Activated naive CD8-positive, alpha-beta T cell treated with anti-CD3 and anti-CD28 coated beads, Interleukin-2, amount 10 ng/mL, durations not matched to agents 7 days and 5 days (primary cell): ENCODE data around the gene P4HTM. TPM values are rescaled to one million over a fixed set of nuclear protein-coding genes. Genes with fewer than 3 reads are reported as not detected.

ENCODE experiments used
- ATAC-seq: fragments of 150-1000 bp; cut with Tn5 transposase; one replicate; pipeline ENCODE4 v1.10.0; 2021; ENCODE audit warnings: low read depth, moderate library complexity
- POLR2A ChIA-PET: fragments of 350-600 bp; sonication (Branson Sonifier 250); formaldehyde crosslinking; loops from one replicate; lab custom pipeline; 2021; ENCODE audit warnings: antibody characterized with exemption; lab: Charles Lee
- DNase-seq: peaks from one replicate; pipeline ENCODE4 v3.0.0; 2021
- H3K27ac Mint-ChIP-seq: one replicate; pipeline ENCODE4 v1.8.0; 2022; ENCODE audit warnings: mild to moderate bottlenecking, mixed read lengths
- H3K27me3 Mint-ChIP-seq: one replicate; pipeline ENCODE4 v1.8.0; 2022; ENCODE audit warnings: mild to moderate bottlenecking, moderate library complexity, mixed read lengths
- H3K36me3 Mint-ChIP-seq: one replicate; pipeline ENCODE4 v1.8.0; 2021; ENCODE audit warnings: mild to moderate bottlenecking, mixed read lengths
- H3K4me1 Mint-ChIP-seq: one replicate; pipeline ENCODE4 v1.8.0; 2021; ENCODE audit warnings: mixed read lengths
- H3K4me3 Mint-ChIP-seq: one replicate; pipeline ENCODE4 v1.8.0; 2022; ENCODE audit warnings: mild to moderate bottlenecking, moderate library complexity, mixed read lengths
- H3K9me3 Mint-ChIP-seq: one replicate; pipeline ENCODE4 v1.8.0; 2021; ENCODE audit warnings: mixed read lengths
- microRNA-seq: library from miRNA; unstranded; fragments of <30 nt; microRNA quantifications from one replicate; pipeline ENCODE4 v1.2.0, GENCODE V29; 2022
- total RNA-seq, 2 experiments: library from RNA; stranded (reverse); gene quantifications; one replicate each; pipeline ENCODE4 v1.2.3, GENCODE V29; 2021

The P4HTM gene
- total RNA-seq, 2 experiments from 2014 or later, result 57.4 to 57.7 TPM

DNA sequence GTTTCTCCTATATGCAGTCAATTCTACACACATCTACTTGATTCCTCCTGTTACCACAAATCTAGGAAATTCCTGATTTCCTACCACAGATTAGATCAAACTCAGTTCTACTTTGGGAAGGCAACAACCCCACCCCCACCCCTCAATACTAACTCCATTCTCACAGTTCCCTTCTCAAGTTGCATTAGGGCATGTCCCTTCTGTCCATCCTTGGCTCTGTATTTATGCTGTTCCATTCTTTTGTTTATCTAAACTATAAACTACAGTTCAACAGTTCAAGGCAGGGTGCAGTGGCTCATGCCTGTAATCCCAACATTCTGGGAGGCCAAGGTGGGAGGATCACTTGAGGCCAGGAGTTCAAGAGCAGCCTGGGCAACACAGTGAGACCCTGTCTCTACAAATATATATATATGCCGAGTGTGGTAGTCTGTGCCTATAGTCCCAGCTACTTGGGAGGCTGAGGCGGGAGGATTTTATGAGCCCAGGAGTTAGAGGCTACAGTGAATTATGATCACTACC lies 64.4 kb downstream of the P4HTM start:
- Mint-ChIP-seq H3K27ac (peak overlapping the region; percentile 19), H3K4me3 (no peak overlapping the region), H3K36me3 (peaks cover 21% of the 10 kb centered on the region), H3K9me3 (no peaks in the 10 kb centered on the region), H3K27me3 (no peaks in the 10 kb centered on the region), H3K4me1 (peaks cover 2% of the 10 kb centered on the region)
- ATAC-seq (no peak), DNase-seq (no peak)
- POLR2A ChIA-PET, result no interaction called here

Small RNA genes within 50 kb of the gene (microRNA-seq; reads per million reads assigned to microRNA genes)
- gene MIR191, result 16,445 reads per million, percentile 97 among the genes with 10 or more reads in this experiment
- 4,179 reads per million, percentile 90 among the genes with 10 or more reads in this experiment for gene MIR425

Other genes with a start within 250 kb of the P4HTM start
- 10 to 100 TPM; 37.0 to 37.6 TPM for gene PRKAR2A, start 142.4 kb upstream of the P4HTM start, total RNA-seq
- gene SLC25A20, start 91.4 kb upstream of the P4HTM start, total RNA-seq, result 10 to 100 TPM; 27.5 to 28.3 TPM
- gene ARIH2, start 71.4 kb upstream of the P4HTM start, total RNA-seq, result 100 to 1,000 TPM; 108 to 118 TPM
- gene WDR6, start 17.1 kb downstream of the P4HTM start, total RNA-seq, result 100 to 1,000 TPM; 185 to 207 TPM
- 10 to 100 TPM; 27.9 to 29.9 TPM for gene DALRD3, start 28.3 kb downstream of the P4HTM start, total RNA-seq
- gene NDUFAF3, start 31.9 kb downstream of the P4HTM start, total RNA-seq, result 10 to 100 TPM; 78.9 to 82.4 TPM
- gene IMPDH2, start 39.2 kb downstream of the P4HTM start, total RNA-seq, result 100 to 1,000 TPM; 145 to 146 TPM
- gene QRICH1, start 103.8 kb downstream of the P4HTM start, total RNA-seq, result 100 to 1,000 TPM; 141 to 153 TPM
- gene QARS1, start 114.5 kb downstream of the P4HTM start, total RNA-seq, result 100 to 1,000 TPM; 223 to 237 TPM
- gene USP19, start 130.6 kb downstream of the P4HTM start, total RNA-seq, result 10 to 100 TPM; 77.8 to 78.2 TPM
- gene LAMB2, start 142.8 kb downstream of the P4HTM start, total RNA-seq, result 1 to 10 TPM in 1 of 2 experiments, under 1 TPM in 1; 0.45 to 1.2 TPM
- 10 to 100 TPM; 27.5 to 29.2 TPM for gene CCDC71, start 176.1 kb downstream of the P4HTM start, total RNA-seq
- gene KLHDC8B, start 181.4 kb downstream of the P4HTM start, total RNA-seq, result 1 to 10 TPM; 2.6 to 3.2 TPM